Nephron (organoid): Measurements from ENCODE around the gene RAB11FIP5.

Experiments used
- H3K27ac Mint-ChIP-seq, 3 experiments: 2 replicates each; pipeline ENCODE4 v1.8.0; 2020; ENCODE audit warnings: mixed read lengths in 3 of 3, mild to moderate bottlenecking in 2 of 3, moderate library complexity in 1 of 3
- H3K27me3 Mint-ChIP-seq: 2 replicates; pipeline ENCODE4 v1.8.0; 2021; ENCODE audit warnings: low read depth, mild to moderate bottlenecking, moderate library complexity, mixed read lengths
- H3K36me3 Mint-ChIP-seq: 2 replicates; pipeline ENCODE4 v1.8.0; 2020; ENCODE audit warnings: low read depth, mixed read lengths
- H3K4me1 Mint-ChIP-seq: 2 replicates; pipeline ENCODE4 v1.8.0; 2020; ENCODE audit warnings: mixed read lengths
- H3K4me3 Mint-ChIP-seq, 3 experiments: 2 replicates each; pipeline ENCODE4 v1.8.0; 2020; ENCODE audit warnings: mild to moderate bottlenecking in 3 of 3, mixed read lengths in 3 of 3, moderate library complexity in 2 of 3
- H3K9me3 Mint-ChIP-seq: 2 replicates; pipeline ENCODE4 v1.8.0; 2020; ENCODE audit warnings: mixed read lengths
- TF ChIP-seq, protein P1 (sequence below), 3 experiments: fragments of 200-600 bp; sonication (generic); IDR thresholded peaks; one replicate each; pipeline ENCODE4 v1.5.0; 2021; ENCODE audit warnings: antibody characterized with exemption in 3 of 3; ENCODE audit not compliant: unreplicated experiment in 3 of 3

Gene RAB11FIP5

GRCh38 chr2:73037947-73038585, 74.7 kb downstream of the RAB11FIP5 start:
- H3K36me3 Mint-ChIP-seq: peaks cover 6% of the 10 kb centered on the region
- TF ChIP-seq, protein P1, sequence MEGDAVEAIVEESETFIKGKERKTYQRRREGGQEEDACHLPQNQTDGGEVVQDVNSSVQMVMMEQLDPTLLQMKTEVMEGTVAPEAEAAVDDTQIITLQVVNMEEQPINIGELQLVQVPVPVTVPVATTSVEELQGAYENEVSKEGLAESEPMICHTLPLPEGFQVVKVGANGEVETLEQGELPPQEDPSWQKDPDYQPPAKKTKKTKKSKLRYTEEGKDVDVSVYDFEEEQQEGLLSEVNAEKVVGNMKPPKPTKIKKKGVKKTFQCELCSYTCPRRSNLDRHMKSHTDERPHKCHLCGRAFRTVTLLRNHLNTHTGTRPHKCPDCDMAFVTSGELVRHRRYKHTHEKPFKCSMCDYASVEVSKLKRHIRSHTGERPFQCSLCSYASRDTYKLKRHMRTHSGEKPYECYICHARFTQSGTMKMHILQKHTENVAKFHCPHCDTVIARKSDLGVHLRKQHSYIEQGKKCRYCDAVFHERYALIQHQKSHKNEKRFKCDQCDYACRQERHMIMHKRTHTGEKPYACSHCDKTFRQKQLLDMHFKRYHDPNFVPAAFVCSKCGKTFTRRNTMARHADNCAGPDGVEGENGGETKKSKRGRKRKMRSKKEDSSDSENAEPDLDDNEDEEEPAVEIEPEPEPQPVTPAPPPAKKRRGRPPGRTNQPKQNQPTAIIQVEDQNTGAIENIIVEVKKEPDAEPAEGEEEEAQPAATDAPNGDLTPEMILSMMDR (IDR thresholded peaks at IDR 0.05; ENCODE audit: unreplicated experiment in 3 of 3): no peak
- H3K4me3 Mint-ChIP-seq: no peak overlapping the region
- no peak overlapping the region for H3K27ac Mint-ChIP-seq
- no peaks in the 10 kb centered on the region for H3K4me1 Mint-ChIP-seq
- no peaks in the 10 kb centered on the region for H3K27me3 Mint-ChIP-seq
- no peaks in the 10 kb centered on the region for H3K9me3 Mint-ChIP-seq

- Mint-ChIP-seq H3K4me1 (no peaks in the 10 kb centered on the region), H3K9me3 (no peaks in the 10 kb centered on the region), H3K36me3 (peaks cover 6% of the 10 kb centered on the region), H3K4me3 (no peak overlapping the region), H3K27ac (no peak overlapping the region), H3K27me3 (no peaks in the 10 kb centered on the region)
- TF ChIP-seq, protein P1 (IDR thresholded peaks at IDR 0.05; ENCODE audit: unreplicated experiment in 3 of 3): no peak
Observed at GRCh38 chr2:73036766-73037165, 76.0 kb downstream of the RAB11FIP5 start.

DNA sequence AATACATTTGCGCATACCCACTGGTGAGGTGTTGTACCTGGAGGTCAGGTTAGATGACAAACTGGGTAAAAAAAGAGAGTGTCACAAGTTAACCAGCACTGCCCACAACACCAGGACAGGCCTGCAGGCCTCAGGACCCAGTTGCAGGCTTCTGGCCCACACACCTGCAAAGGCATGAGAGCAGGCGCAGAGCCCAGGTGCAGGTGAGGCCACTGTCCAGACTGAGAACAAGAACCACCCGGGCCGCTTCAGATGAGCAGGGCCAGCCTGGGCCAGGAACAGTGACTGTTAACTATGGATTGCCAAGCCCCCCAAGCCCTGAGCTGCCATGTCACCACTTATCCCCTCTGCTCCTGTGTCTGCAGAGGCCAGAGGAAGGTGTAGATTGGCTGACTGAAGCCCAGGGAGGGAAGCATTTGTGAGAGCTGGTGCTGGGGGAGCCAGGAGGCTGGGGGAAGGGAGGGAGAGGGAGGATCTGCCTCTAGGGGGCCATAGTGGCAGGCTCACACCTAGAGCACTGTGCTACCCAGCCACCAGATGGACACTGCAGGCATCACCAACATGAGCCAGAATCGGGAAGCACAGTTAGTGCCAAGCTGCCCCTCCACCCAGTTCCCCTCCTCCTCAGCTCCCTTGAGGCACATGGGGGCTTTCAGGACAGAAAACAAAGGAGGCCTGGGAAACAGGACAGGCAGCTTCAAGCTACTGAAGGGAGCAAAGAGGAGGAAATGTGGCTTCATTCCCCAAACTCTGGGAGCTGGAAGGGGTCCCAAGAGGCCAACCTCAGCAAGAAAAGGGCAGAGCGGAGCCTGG, 76.6 kb downstream of the RAB11FIP5 start:
- no peaks in the 10 kb centered on the region for H3K4me1 Mint-ChIP-seq
- H3K27me3 Mint-ChIP-seq: no peaks in the 10 kb centered on the region
- peaks cover 6% of the 10 kb centered on the region for H3K36me3 Mint-ChIP-seq
- TF ChIP-seq, protein P1 (IDR thresholded peaks at IDR 0.05; ENCODE audit: unreplicated experiment in 3 of 3): no peak
- H3K9me3 Mint-ChIP-seq: no peaks in the 10 kb centered on the region
- no peak overlapping the region for H3K27ac Mint-ChIP-seq
- no peak overlapping the region for H3K4me3 Mint-ChIP-seq

DNA sequence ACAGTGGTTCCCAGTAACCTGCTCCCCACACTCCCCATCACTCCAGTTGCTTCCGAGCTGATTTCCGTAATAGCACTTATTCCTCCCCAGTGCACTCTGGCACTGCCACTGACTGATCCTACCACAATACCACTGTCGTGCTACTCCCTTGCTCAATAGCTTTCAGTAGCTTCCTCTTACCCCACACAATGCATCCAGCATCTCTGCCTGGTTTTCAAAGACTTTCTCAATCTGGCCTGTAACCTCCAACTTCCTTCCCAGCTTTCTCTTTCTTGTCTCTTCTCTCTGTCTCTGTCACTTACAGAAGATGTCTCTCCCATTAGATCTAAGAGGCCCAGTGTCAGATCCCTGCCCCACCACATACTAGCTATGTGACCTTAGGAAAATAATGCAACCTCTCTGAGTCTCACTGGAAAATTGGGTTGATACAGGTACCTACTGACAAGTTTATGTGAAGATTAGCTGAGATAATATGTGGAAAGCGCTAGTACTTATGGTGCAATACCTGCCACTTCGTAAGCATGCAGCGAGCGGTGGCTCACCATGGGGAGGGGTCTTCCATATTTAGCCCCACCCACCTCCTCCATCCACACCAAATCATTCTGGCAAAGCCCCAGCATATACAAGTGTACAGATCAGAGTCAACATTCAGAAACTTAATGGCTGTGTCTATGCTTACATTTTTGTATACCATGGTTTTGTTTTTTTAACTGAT, 77.9 kb downstream of the RAB11FIP5 start:
- Mint-ChIP-seq H3K36me3 (peaks cover 6% of the 10 kb centered on the region), H3K4me1 (no peaks in the 10 kb centered on the region), H3K27ac (no peak overlapping the region)

DNA sequence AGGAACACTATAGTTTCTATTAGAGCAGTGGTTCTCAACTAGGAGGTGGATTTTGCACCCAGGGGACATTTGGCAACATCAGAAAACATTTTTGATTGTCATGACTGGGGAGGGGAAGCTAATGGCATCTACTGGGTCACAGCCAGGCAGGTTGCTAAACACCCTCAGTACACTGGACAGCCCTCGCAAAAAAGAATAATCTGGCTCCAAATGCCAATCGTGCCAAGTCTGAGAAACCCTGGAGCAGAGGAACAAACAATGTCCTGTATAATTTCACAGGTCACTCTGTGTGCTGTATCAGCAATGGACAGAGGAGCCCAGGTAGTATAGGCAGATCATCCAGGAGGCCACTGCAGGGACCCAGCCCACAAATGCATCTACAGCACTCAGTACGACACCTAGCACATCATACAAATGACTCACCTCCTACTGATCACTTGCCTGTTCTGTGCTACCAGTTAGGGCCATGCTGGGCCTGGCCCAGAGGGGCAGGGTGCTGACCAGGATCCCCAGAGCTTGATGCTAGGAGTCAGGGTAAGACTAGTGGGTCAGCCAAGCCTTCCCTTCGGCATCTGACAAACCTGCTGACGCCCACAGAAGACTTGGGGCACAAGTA, 78.9 kb downstream of the RAB11FIP5 start:
- Mint-ChIP-seq H3K4me1 (no peaks in the 10 kb centered on the region), H3K27ac (no peak overlapping the region), H3K27me3 (no peaks in the 10 kb centered on the region), H3K9me3 (no peaks in the 10 kb centered on the region), H3K4me3 (no peak overlapping the region), H3K36me3 (no peaks in the 10 kb centered on the region)
- TF ChIP-seq, protein P1 (IDR thresholded peaks at IDR 0.05; ENCODE audit: unreplicated experiment in 3 of 3): no peak

More for the DNA sequence above, 77.9 kb downstream of the RAB11FIP5 start:
- TF ChIP-seq, protein P1 (IDR thresholded peaks at IDR 0.05; ENCODE audit: unreplicated experiment in 3 of 3): no peak
- H3K27me3 Mint-ChIP-seq: no peaks in the 10 kb centered on the region
- H3K9me3 Mint-ChIP-seq: no peaks in the 10 kb centered on the region
- no peak overlapping the region for H3K4me3 Mint-ChIP-seq
